K562 (cell line): ENCODE data around the gene TMED5. TPM values are rescaled to one million over a fixed set of nuclear protein-coding genes. Genes with fewer than 3 reads are reported as not detected.
A peak's percentile ranks its signal among the peaks of the same experiment; 100 is the strongest.

ENCODE experiments used
- ATF6 ChIP-seq: sonication (generic); formaldehyde crosslinking; IDR thresholded peaks from 2 replicates; pipeline ENCODE4 v1.4.0; 2020; ENCODE audit warnings: mild to moderate bottlenecking, missing genetic modification reagents
- CHD2 ChIP-seq: IDR thresholded peaks from 2 replicates; pipeline ENCODE4 v1.6.1; 2011; ENCODE audit warnings: low read depth, low read length
- CLOCK ChIP-seq: fragments of 250-450 bp; sonication (Bioruptor Pico); IDR thresholded peaks from 2 replicates; pipeline ENCODE4 v1.4.0; 2020; ENCODE audit warnings: mild to moderate bottlenecking, moderate library complexity, borderline replicate concordance
- DLX4 ChIP-seq: fragments of 250-450 bp; sonication (Bioruptor Pico); IDR thresholded peaks from 2 replicates; pipeline ENCODE4 v1.6.1; 2021; ENCODE audit warnings: mild to moderate bottlenecking
- E2F1 ChIP-seq: sonication (generic); formaldehyde crosslinking; IDR thresholded peaks from 2 replicates; pipeline ENCODE4 v1.8.1; 2023; ENCODE audit warnings: mild to moderate bottlenecking, missing genetic modification reagents, moderate library complexity
- EP300 ChIP-seq: IDR thresholded peaks from 2 replicates; pipeline ENCODE4 v1.6.1; 2012; ENCODE audit warnings: low read length, improper control_type of control experiment
- FOXO4 ChIP-seq: fragments of 450-650 bp; formaldehyde crosslinking; IDR thresholded peaks from 2 replicates; pipeline ENCODE4 v1.4.0; 2020; ENCODE audit warnings: mild to moderate bottlenecking, moderate library complexity
- ILK ChIP-seq: fragments of 450-650 bp; IDR thresholded peaks from 2 replicates; pipeline ENCODE4 v1.6.1; 2016; ENCODE audit warnings: missing genetic modification characterization, low read depth, mild to moderate bottlenecking, missing compliant biosample characterization, moderate library complexity, borderline replicate concordance
- KDM1A ChIP-seq, 2 experiments: fragments of 450-650 bp; IDR thresholded peaks; 2 replicates each; pipeline ENCODE4 v1.6.1; 2016; ENCODE audit warnings: mild to moderate bottlenecking in 2 of 2
- NFE2 ChIP-seq: IDR thresholded peaks from 2 replicates; pipeline ENCODE4 v1.6.1; 2014; ENCODE audit warnings: antibody characterized with exemption, low read depth
- PCBP2 ChIP-seq: fragments of 200-400 bp; formaldehyde crosslinking; IDR thresholded peaks from 2 replicates; pipeline ENCODE4 v1.6.1; 2018; ENCODE audit warnings: low read length, low read depth, mild to moderate bottlenecking, moderate library complexity; ENCODE audit not compliant: poor library complexity, severe bottlenecking
- SAFB2 ChIP-seq: fragments of 200-400 bp; formaldehyde crosslinking; IDR thresholded peaks from 2 replicates; pipeline ENCODE4 v1.6.1; 2018; ENCODE audit warnings: borderline replicate concordance, low read length, low read depth, moderate library complexity; ENCODE audit not compliant: severe bottlenecking
- SMARCE1 ChIP-seq: fragments of 450-650 bp; IDR thresholded peaks from 2 replicates; pipeline ENCODE4 v1.7.1; 2016; ENCODE audit warnings: mild to moderate bottlenecking
- ZNF592 ChIP-seq: fragments of 450-650 bp; IDR thresholded peaks from 2 replicates; pipeline ENCODE4 v1.6.1; 2017; ENCODE audit warnings: antibody characterized with exemption, mild to moderate bottlenecking
- polyA plus RNA-seq, 8 experiments: library from polyadenylated mRNA; depleted of rRNA in 4 of 8; stranded (reverse) in 5 of 8; unstranded in 3 of 8; fragments of >200 nt; fragmentation: Nextera tagmentation in 2 of 8; fragmentation: Illumina TruSeq in 1 of 8; extraction: Ambion mirVana in 2 of 8; extraction: Trizol in 1 of 8; gene quantifications; 2 replicates each; pipeline versions ENCODE4 v1.2.1 to v1.2.3, GENCODE V29; 2011 to 2014; ENCODE audit warnings: inconsistent platforms in 1 of 8, missing spikeins in 1 of 8
- total RNA-seq, 7 experiments: library from RNA; depleted of rRNA in 6 of 7; stranded (reverse); fragments of >200 nt in 6 of 7; fragmentation: Illumina TruSeq in 2 of 7; extraction: Trizol in 2 of 7; gene quantifications; 2 replicates each; pipeline versions ENCODE4 v1.2.1 to v1.2.3, GENCODE V29; 2011 to 2021; ENCODE audit warnings: low replicate concordance in 1 of 7

TMED5 gene
- total and polyA plus RNA-seq, 9 of the 15 experiments (the other 6 are each of a cell fraction or from before 2014, with no cell fraction given), result 28.7 to 83.7 (median 67.2) TPM

GRCh38 chr1:93179886-93180722 lies at the start of gene TMED5 (continued):
- TF ChIP-seq FOXO4 (CRISPR knock-in tag), result no peak
- TF ChIP-seq PCBP2, result no peak
- no peak for TF ChIP-seq DLX4 (CRISPR knock-in tag)
- TF ChIP-seq CLOCK (CRISPR knock-in tag), result no peak
- no peak for TF ChIP-seq SAFB2
- TF ChIP-seq KDM1A (IDR thresholded peaks at IDR 0.05), result no peak
- TF ChIP-seq ILK (tag), result no peak
- TF ChIP-seq NFE2, result no peak
- 0 out of 2 replicates have a peak, but pooled peaks have one; percentile 32 for TF ChIP-seq SMARCE1
- no peak for TF ChIP-seq CHD2
- TF ChIP-seq EP300, result peak; percentile 51
- no peak for TF ChIP-seq ZNF592
- TF ChIP-seq E2F1 (CRISPR knock-in tag), result peak; percentile 71; the same call in 1 of the 2 replicates
- peak; percentile 96 for TF ChIP-seq ATF6 (CRISPR knock-in tag)
